Ovary (tissue), 9 donors: ENCODE results near the gene GSK3A. TPM values are rescaled to one million over a fixed set of nuclear protein-coding genes. Genes with fewer than 3 reads are reported as not detected.

Experiments
- DNase-seq, 5 donors: peaks; one replicate each; pipeline ENCODE4 v3.0.0-alpha.2; 2019 to 2020
- H3K27ac ChIP-seq, 2 donors: fragments of 200-600 bp; one replicate each; pipeline versions ENCODE4 v1.5.1 to v1.8.0; 2019 to 2022
- H3K27me3 ChIP-seq: fragments of 200-600 bp; one replicate; pipeline ENCODE4 v1.8.0; 2022
- H3K36me3 ChIP-seq: fragments of 200-600 bp; sonication (generic); one replicate; pipeline ENCODE4 v1.5.1; 2019
- H3K4me1 ChIP-seq: one replicate; pipeline ENCODE4 v1.8.1; 2013; ENCODE audit warnings: mild to moderate bottlenecking, moderate library complexity; ENCODE audit not compliant: insufficient read depth
- H3K4me3 ChIP-seq: fragments of 200-600 bp; sonication (generic); one replicate; pipeline ENCODE4 v1.5.1; 2017
- H3K9me3 ChIP-seq, 2 donors: fragments of 200-600 bp in 1 of 2; sonication (generic) in 1 of 2; one replicate each; pipeline versions ENCODE4 v1.5.1 to v1.8.1; 2013 to 2019; ENCODE audit warnings: mild to moderate bottlenecking in 1 of 2, moderate library complexity in 1 of 2
- EP300 ChIP-seq: sonication (generic); formaldehyde crosslinking; IDR thresholded peaks from one replicate; pipeline ENCODE4 v1.6.1; 2017; ENCODE audit warnings: antibody characterized with exemption
- POLR2A ChIP-seq: fragments of 450-650 bp; IDR thresholded peaks from one replicate; pipeline ENCODE4 v1.6.1; 2017; ENCODE audit warnings: antibody characterized with exemption, mild to moderate bottlenecking, moderate library complexity
- WGBS, 3 donors: extraction: QIAGEN DNeasy Blood & Tissue Kit in 1 of 3; methylation state at CpG; one replicate each; pipeline versions ENCODE4 v1.1.5 to v1.1.7; 2013 to 2017; 5-methylcytosine and 5-hydroxymethylcytosine counted together
- intact Hi-C, 4 donors: fragments of 100-400 bp; cut with DNase I; formaldehyde crosslinking; loops; one replicate each; pipeline versions ENCODE4 v1.11.0 to v1.15.1; 2022 to 2023
- polyA plus RNA-seq, 2 donors: library from polyadenylated mRNA; stranded (reverse); fragments of 200-250 nt in 1 of 2; fragments of 350-450 nt in 1 of 2; fragmentation: Illumina TruSeq in 1 of 2; extraction: RNeasy Lipid Tissue Mini Kit (QIAGEN cat#74804) in 1 of 2; gene quantifications; one replicate each; pipeline ENCODE4 v1.2.3, GENCODE V29; 2013 to 2014
- total RNA-seq, 7 donors: library from RNA; depleted of rRNA in 2 of 7; stranded (reverse); fragments of >200 nt in 2 of 7; fragmentation: NEBNext Ultra II Directional in 3 of 7; extraction: Animal tissue kit (Norgen Biotek cat#: 25700) in 3 of 7; gene quantifications; one replicate each; pipeline versions ENCODE4 v1.1.0 to v1.2.4, GENCODE V29; 2016 to 2023
- TF ChIP-seq, protein P1 (sequence below), 3 donors: fragments of 450-650 bp in 2 of 3; fragments of 200-600 bp in 1 of 3; IDR thresholded peaks; one replicate each; pipeline versions ENCODE4 v1.5.1 to v1.8.0; 2016 to 2022; ENCODE audit warnings: antibody characterized with exemption in 3 of 3, mild to moderate bottlenecking in 1 of 3
- donor health status: DM: no; HTN: no; CAD: no; lungs with moderate emphysema.
- donor health status: DM: no; HTN: no; CAD: no.
- donor health status: Bipolar disorder and iron deficiency.
- donor health status: DM: yes; HTN: yes; CAD: no.
- donor health status: DM: no; HTN: no; CAD: no.
- donor health status: DM: yes; HTN: yes; CAD: no.

Gene GSK3A
- total and polyA plus RNA-seq, 9 donors = 16.0 to 40.9 (median 34.9) TPM

DNA sequence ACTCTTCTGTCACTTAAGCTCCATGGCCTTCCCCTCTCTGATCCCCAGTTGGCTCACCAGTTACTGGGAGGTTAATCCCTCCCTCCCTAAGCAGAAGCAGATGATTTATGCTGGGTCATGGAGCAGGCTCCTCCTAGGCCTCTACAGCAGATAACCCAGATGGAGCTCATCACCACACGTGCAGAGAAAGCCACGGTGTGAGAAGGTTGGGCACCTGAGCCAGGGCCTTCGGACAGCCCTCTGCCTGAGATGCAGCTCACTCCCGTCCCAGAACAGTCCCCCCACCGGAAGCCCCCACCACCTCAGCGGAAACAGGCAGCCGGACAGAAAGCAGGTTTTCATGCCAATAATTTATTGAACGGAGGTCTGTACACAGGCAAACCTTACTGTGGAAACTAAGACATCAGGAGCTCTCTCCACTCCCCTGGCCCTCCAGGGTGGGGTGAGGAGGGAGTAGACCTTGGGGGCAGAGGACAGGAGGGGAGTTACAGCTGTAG, 12.5 kb downstream of the GSK3A start:
- DNase-seq = no peak
- H3K27me3 ChIP-seq = no peaks in the 10 kb centered on the region
- H3K9me3 ChIP-seq = no peaks in the 10 kb centered on the region
- no peaks in the 10 kb centered on the region for H3K36me3 ChIP-seq
- H3K4me3 ChIP-seq = no peak overlapping the region
- intact Hi-C loops = no loop called here
- TF ChIP-seq, protein P1, sequence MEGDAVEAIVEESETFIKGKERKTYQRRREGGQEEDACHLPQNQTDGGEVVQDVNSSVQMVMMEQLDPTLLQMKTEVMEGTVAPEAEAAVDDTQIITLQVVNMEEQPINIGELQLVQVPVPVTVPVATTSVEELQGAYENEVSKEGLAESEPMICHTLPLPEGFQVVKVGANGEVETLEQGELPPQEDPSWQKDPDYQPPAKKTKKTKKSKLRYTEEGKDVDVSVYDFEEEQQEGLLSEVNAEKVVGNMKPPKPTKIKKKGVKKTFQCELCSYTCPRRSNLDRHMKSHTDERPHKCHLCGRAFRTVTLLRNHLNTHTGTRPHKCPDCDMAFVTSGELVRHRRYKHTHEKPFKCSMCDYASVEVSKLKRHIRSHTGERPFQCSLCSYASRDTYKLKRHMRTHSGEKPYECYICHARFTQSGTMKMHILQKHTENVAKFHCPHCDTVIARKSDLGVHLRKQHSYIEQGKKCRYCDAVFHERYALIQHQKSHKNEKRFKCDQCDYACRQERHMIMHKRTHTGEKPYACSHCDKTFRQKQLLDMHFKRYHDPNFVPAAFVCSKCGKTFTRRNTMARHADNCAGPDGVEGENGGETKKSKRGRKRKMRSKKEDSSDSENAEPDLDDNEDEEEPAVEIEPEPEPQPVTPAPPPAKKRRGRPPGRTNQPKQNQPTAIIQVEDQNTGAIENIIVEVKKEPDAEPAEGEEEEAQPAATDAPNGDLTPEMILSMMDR (IDR thresholded peaks at IDR 0.05) = no peak
- no peak for TF ChIP-seq POLR2A
- no peak for TF ChIP-seq EP300
- 24 to 27% (median 27%) methylated on average over 8 of the region's 8 CpGs for WGBS, 3 donors
- no peaks in the 10 kb centered on the region for H3K4me1 ChIP-seq
- no peak overlapping the region for H3K27ac ChIP-seq

DNA sequence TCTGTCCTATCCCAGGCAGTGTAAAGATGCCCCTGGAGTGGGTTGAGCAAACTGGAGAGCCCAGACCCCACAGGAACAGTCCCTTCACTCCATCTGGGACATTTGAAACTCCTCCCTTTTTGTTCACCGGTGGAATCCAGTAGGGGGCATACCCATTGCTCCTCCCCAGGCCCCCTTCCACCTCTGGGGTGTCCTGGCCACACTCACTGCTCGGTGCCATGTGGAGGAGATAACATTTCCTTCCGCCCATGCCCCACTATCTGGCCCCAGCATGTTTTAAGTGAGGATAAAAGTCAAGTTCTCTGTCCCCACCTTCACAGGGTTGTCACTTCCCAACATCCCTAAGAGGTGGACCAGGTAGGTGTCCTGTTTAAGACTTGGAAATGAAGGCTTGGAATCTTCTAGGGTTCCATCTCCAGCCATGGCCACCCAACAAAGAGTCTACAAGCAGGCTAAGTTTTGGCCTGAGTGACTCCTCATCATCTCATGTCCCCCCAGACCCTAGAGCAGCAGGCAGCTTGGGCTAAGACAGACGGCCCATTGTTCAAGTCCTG, 13.0 kb downstream of the GSK3A start:
- Histone ChIP-seq H3K4me1 (no peaks in the 10 kb centered on the region), H3K27ac (no peak overlapping the region), H3K4me3 (no peak overlapping the region), H3K36me3 (no peaks in the 10 kb centered on the region), H3K9me3 (no peaks in the 10 kb centered on the region), H3K27me3 (no peaks in the 10 kb centered on the region)
- intact Hi-C loops = no loop called here
- no peak for DNase-seq
- whole genome bisulfite sequencing, 3 donors = 64 to 70% (median 68%) methylated on average over 4 of the region's 4 CpGs
- TF ChIP-seq POLR2A (no peak), EP300 (no peak)
- TF ChIP-seq, protein P1 (IDR thresholded peaks at IDR 0.05) = no peak

GRCh38 chr19:42228641-42229040, 13.8 kb downstream of the GSK3A start:
- H3K27ac ChIP-seq = no peak overlapping the region
- no peak for DNase-seq
- no peak for TF ChIP-seq EP300
- TF ChIP-seq, protein P1 (IDR thresholded peaks at IDR 0.05) = no peak
- no peak for TF ChIP-seq POLR2A
- no peak overlapping the region for H3K4me3 ChIP-seq
- no peaks in the 10 kb centered on the region for H3K36me3 ChIP-seq
- no peaks in the 10 kb centered on the region for H3K27me3 ChIP-seq
- 65 to 71% (median 71%) methylated on average over 4 of the region's 4 CpGs for WGBS, 3 donors
- H3K9me3 ChIP-seq = no peaks in the 10 kb centered on the region
- H3K4me1 ChIP-seq = no peaks in the 10 kb centered on the region
- intact Hi-C loops = no loop called here

DNA sequence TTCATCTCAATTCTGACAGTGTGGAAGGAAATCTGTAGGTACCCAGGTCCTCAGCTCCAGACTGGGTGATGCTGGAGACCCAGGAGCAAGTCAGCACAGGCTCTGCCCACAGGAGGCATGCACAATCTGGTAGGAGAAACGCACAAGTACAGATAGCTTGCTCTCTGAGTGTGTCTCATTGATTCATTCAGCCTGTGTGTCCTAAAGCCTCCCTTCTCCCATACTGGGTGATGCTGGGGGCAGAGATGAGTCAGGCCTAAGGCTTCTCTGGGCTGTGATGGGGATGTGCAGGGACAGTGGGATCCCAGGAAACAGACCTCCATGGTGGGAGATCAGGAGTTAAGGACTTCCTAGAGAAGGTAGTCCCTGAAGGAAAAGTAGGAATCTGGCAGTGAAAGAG, 15.5 kb downstream of the GSK3A start:
- Histone ChIP-seq H3K4me3 (no peak overlapping the region), H3K27me3 (no peaks in the 10 kb centered on the region), H3K4me1 (no peaks in the 10 kb centered on the region), H3K9me3 (no peaks in the 10 kb centered on the region), H3K27ac (no peak overlapping the region), H3K36me3 (no peaks in the 10 kb centered on the region)
- WGBS, 3 donors = 80 to 91% (median 85%) methylated on average over 1 of the region's 1 CpG
- intact Hi-C loops = no loop called here
- TF ChIP-seq POLR2A = no peak
- TF ChIP-seq, protein P1 (IDR thresholded peaks at IDR 0.05) = no peak
- no peak for TF ChIP-seq EP300
- no peak for DNase-seq
